HG02623 (cell line): ENCODE data around the gene PRDM1.

Experiments used
- ATAC-seq: cut with Tn5 transposase; IDR thresholded peaks from one replicate; pipeline ENCODE4 v1.9.1; 2021; ENCODE audit warnings: moderate library complexity; ENCODE audit not compliant: unreplicated experiment

PRDM1 gene

GRCh38 chr6:106094964-106095335, 8.8 kb downstream of the PRDM1 start:
- no peak for ATAC-seq

- peak; percentile 36 for ATAC-seq
Observed at GRCh38 chr6:106097411-106098231, 11.5 kb downstream of the PRDM1 start.

- ATAC-seq = peak; percentile 28
Observed at GRCh38 chr6:106098383-106099234, 12.5 kb downstream of the PRDM1 start.

- no peak for ATAC-seq
Observed at GRCh38 chr6:106099235-106099537, 13.1 kb downstream of the PRDM1 start.

- no peak for ATAC-seq
Observed at GRCh38 chr6:106100755-106101154, 14.6 kb downstream of the PRDM1 start.

GRCh38 chr6:106101466-106101865, 15.3 kb downstream of the PRDM1 start:
- no peak for ATAC-seq

- peak; percentile 54 for ATAC-seq
Observed at GRCh38 chr6:106102034-106102433, 15.9 kb downstream of the PRDM1 start.

GRCh38 chr6:106102967-106103727, 17.0 kb downstream of the PRDM1 start:
- no peak for ATAC-seq

- peak; percentile 32 for ATAC-seq
Observed at GRCh38 chr6:106103728-106104109, 17.6 kb downstream of the PRDM1 start.

- no peak for ATAC-seq
Observed at GRCh38 chr6:106104476-106104875, 18.3 kb downstream of the PRDM1 start.

GRCh38 chr6:106104941-106105340, 18.8 kb downstream of the PRDM1 start:
- ATAC-seq = no peak

- ATAC-seq = no peak
Observed at GRCh38 chr6:106105493-106105892, 19.4 kb downstream of the PRDM1 start.

GRCh38 chr6:106106276-106107042, 20.3 kb downstream of the PRDM1 start:
- no peak for ATAC-seq

GRCh38 chr6:106107043-106107613, 21.0 kb downstream of the PRDM1 start:
- no peak for ATAC-seq

GRCh38 chr6:106108129-106108528, 22.0 kb downstream of the PRDM1 start:
- ATAC-seq = no peak

- no peak for ATAC-seq
Observed at GRCh38 chr6:106109029-106109428, 22.9 kb downstream of the PRDM1 start.

GRCh38 chr6:106110164-106110826, 24.2 kb downstream of the PRDM1 start:
- no peak for ATAC-seq

- ATAC-seq = no peak
Observed at GRCh38 chr6:106112433-106112832, 26.3 kb downstream of the PRDM1 start.

GRCh38 chr6:106113256-106113959, 27.3 kb downstream of the PRDM1 start:
- no peak for ATAC-seq
